MCF 10A (cell line): Measurements from ENCODE around the gene SLC45A3. TPM values are rescaled to one million over a fixed set of nuclear protein-coding genes. Genes with fewer than 3 reads are reported as not detected.

Experiments used
- BruUV-seq: library from RNA; stranded (reverse); fragments of 400-500 nt; replicated peaks from 2 replicates; lab custom pipeline; 2021; lab: Mats Ljungman, UMichigan
- CTCF ChIA-PET: fragments of 300-600 bp; sonication (Branson Sonifier 250); formaldehyde crosslinking; extraction: SDS; loops from one replicate; lab custom pipeline; 2021; ENCODE audit warnings: antibody characterized with exemption, inconsistent platforms; lab: Yijun Ruan, JAX
- POLR2A ChIA-PET: fragments of 300-600, 350-650 bp; sonication (Branson Sonifier 250); formaldehyde crosslinking; extraction: SDS; loops from one replicate; lab custom pipeline; 2020; ENCODE audit warnings: antibody characterized with exemption, inconsistent platforms; lab: Yijun Ruan, JAX
- DNase-seq: peaks from one replicate; pipeline ENCODE4 v3.0.0-alpha.2; 2018; ENCODE audit not compliant: unreplicated experiment
- H3K27ac Mint-ChIP-seq: one replicate; pipeline ENCODE4 v1.8.0; 2022; ENCODE audit warnings: mild to moderate bottlenecking, low read depth, mixed read lengths; ENCODE audit not compliant: unreplicated experiment
- H3K27me3 Mint-ChIP-seq: one replicate; pipeline ENCODE4 v1.8.0; 2022; ENCODE audit warnings: mixed read lengths; ENCODE audit not compliant: insufficient read depth, unreplicated experiment
- H3K36me3 Mint-ChIP-seq: one replicate; pipeline ENCODE4 v1.8.0; 2022; ENCODE audit warnings: mild to moderate bottlenecking, moderate library complexity, mixed read lengths; ENCODE audit not compliant: insufficient read depth, unreplicated experiment
- H3K4me1 Mint-ChIP-seq: one replicate; pipeline ENCODE4 v1.8.0; 2022; ENCODE audit warnings: mixed read lengths; ENCODE audit not compliant: insufficient read depth, unreplicated experiment
- H3K4me3 Mint-ChIP-seq: one replicate; pipeline ENCODE4 v1.8.0; 2022; ENCODE audit warnings: mild to moderate bottlenecking, moderate library complexity, mixed read lengths; ENCODE audit not compliant: unreplicated experiment
- H3K9me3 Mint-ChIP-seq: one replicate; pipeline ENCODE4 v1.8.0; 2022; ENCODE audit warnings: mixed read lengths; ENCODE audit not compliant: unreplicated experiment
- intact Hi-C: fragments of 100-400 bp; cut with micrococcal nuclease; formaldehyde crosslinking; loops from 2 replicates; pipeline ENCODE4 v1.14.1; 2022
- total RNA-seq: library from RNA; stranded (reverse); gene quantifications from 2 replicates; pipeline ENCODE4 v1.2.3, GENCODE V29; 2022
- TF ChIP-seq, protein P1 (sequence below): fragments of 200-600 bp; IDR thresholded peaks from one replicate; pipeline ENCODE4 v1.8.0; 2022; ENCODE audit warnings: antibody characterized with exemption, mild to moderate bottlenecking; ENCODE audit not compliant: unreplicated experiment

The SLC45A3 gene
- total RNA-seq, 1 experiment from 2014 or later = 3.1 TPM

DNA sequence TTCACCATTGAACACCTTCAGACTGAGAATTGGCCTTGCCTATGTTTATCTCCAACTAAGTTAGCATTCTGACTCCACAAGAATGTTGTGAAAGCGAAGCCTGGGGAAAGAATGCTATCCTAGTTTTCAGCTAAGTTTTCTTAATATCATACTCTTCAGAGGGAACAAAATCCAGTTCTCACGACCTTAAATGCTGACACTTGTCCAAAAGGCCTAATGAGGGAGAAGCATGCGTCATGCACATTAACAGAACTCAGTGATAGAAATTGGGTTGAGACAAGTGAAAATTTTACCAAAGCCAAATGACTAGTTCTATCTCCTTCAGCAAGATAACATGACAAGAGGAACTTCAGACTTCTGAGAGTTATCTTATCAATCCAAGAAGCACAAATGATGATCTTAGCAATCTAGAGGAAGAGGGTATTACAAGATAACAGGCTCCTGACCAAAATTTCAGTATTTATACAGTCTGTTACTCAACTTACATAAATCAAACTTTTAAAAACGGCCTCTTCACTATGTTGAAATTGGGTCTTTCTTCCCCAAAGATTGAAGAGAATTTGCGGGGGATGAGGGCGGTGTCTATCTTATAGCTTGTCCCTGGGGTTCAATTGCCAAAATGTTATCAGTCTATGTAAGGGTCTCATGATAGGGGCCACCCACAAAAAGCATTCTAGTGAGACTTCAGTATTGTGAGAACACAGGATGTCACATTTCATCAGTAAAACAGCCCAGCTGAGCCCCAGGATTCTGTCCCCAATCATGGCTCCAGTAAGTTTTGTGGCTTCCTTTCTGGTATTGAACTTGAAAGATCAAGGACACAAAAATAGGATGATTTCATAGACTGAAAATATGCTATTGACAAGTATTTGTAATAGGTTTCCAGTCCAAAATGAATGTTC is 26.5 kb upstream of the SLC45A3 start:
- peak overlapping the region; percentile 42 for H3K27ac Mint-ChIP-seq
- intact Hi-C loops = no loop called here
- peaks cover 20% of the 10 kb centered on the region for H3K4me1 Mint-ChIP-seq
- ChIA-PET POLR2A (interaction anchor here (0.6 to 10.0 kb wide), 9 partner anchors 8 to 202 kb away, joined by 3 to 148 read pairs (median 3); partner anchors contain the start of gene SLC45A3), CTCF (interaction anchor here (0.6 to 10.1 kb wide), 9 partner anchors 9 to 401 kb away, joined by 3 to 592 read pairs (median 4); partner anchors contain the start of gene ELK4)
- no TSS peak for BruUV-seq
- DNase-seq = no peak
- no peaks in the 10 kb centered on the region for H3K9me3 Mint-ChIP-seq
- no peaks in the 10 kb centered on the region for H3K27me3 Mint-ChIP-seq
- TF ChIP-seq, protein P1, sequence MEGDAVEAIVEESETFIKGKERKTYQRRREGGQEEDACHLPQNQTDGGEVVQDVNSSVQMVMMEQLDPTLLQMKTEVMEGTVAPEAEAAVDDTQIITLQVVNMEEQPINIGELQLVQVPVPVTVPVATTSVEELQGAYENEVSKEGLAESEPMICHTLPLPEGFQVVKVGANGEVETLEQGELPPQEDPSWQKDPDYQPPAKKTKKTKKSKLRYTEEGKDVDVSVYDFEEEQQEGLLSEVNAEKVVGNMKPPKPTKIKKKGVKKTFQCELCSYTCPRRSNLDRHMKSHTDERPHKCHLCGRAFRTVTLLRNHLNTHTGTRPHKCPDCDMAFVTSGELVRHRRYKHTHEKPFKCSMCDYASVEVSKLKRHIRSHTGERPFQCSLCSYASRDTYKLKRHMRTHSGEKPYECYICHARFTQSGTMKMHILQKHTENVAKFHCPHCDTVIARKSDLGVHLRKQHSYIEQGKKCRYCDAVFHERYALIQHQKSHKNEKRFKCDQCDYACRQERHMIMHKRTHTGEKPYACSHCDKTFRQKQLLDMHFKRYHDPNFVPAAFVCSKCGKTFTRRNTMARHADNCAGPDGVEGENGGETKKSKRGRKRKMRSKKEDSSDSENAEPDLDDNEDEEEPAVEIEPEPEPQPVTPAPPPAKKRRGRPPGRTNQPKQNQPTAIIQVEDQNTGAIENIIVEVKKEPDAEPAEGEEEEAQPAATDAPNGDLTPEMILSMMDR = no peak
- peaks cover 97% of the 10 kb centered on the region for H3K36me3 Mint-ChIP-seq
- H3K4me3 Mint-ChIP-seq = no peak overlapping the region

DNA sequence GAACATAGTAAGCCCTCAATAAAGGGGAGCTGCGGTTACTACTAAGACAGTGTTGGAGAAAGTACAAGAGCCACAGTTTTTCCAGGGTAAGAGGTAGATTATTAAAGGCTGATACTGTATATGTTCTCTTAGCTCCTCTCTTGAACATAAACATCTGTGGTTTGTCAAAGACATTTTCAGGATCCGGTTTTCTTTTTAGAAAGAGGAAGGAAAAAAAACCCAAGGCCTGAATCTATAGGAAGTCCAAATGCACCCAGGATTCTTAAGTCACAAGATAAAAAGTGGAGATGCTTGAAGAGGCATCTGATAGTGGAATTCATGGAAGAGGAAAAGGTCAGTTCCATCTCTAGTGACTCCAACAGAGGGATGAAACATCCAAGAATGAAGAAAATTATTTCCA is 24.6 kb upstream of the SLC45A3 start:
- no peaks in the 10 kb centered on the region for H3K27me3 Mint-ChIP-seq
- ChIA-PET POLR2A (interaction anchor here (1.2 to 1.4 kb wide), 3 partner anchors 14 to 113 kb away, joined by 3 to 6 read pairs (median 5); no protein-coding TSS in a partner anchor), CTCF (interaction anchor here (0.6 to 2.1 kb wide), 8 partner anchors 9 to 447 kb away, joined by 3 to 15 read pairs (median 3); no protein-coding TSS in a partner anchor)
- no peaks in the 10 kb centered on the region for H3K9me3 Mint-ChIP-seq
- no peak overlapping the region for H3K4me3 Mint-ChIP-seq
- no peak overlapping the region for H3K27ac Mint-ChIP-seq
- TF ChIP-seq, protein P1 = no peak
- DNase-seq = no peak
- peaks cover 84% of the 10 kb centered on the region for H3K36me3 Mint-ChIP-seq
- intact Hi-C loops = no loop called here
- BruUV-seq = no TSS peak
- peaks cover 14% of the 10 kb centered on the region for H3K4me1 Mint-ChIP-seq

DNA sequence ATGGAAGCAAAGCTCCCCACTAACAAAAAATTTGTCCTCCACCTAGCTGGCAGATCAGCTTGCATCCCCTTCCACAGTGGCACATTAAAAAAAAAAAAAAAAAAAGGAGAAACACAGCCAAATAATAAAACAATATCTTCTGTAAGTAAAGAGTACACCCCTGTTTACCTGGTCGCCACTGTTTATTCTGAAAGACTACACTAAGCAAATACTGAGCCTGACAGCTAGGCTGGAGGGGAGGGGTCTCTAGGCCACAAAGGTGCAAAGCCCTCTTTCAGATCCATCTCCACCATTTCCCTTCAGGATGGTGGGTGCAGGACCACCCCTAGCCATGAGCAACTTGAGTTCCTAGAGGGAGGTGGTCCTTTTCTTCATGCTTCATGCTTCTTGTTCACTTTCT is 22.8 kb upstream of the SLC45A3 start:
- POLR2A ChIA-PET = interaction anchor here (0.6 to 1.5 kb wide), 8 partner anchors 9 to 80 kb away, joined by 3 to 4 read pairs (median 3); no protein-coding TSS in a partner anchor

More for the DNA sequence above, 22.8 kb upstream of the SLC45A3 start:
- BruUV-seq = no TSS peak
- Mint-ChIP-seq H3K27me3 (no peaks in the 10 kb centered on the region), H3K9me3 (no peaks in the 10 kb centered on the region), H3K36me3 (peaks cover 72% of the 10 kb centered on the region), H3K4me1 (peaks cover 6% of the 10 kb centered on the region), H3K4me3 (no peak overlapping the region), H3K27ac (peak overlapping the region; percentile 60)
- TF ChIP-seq, protein P1 = no peak
- CTCF ChIA-PET = interaction anchor here (0.6 to 5.8 kb wide), 8 partner anchors 8 to 223 kb away, joined by 3 to 61 read pairs (median 7); no protein-coding TSS in a partner anchor
- no peak for DNase-seq
- intact Hi-C loops = no loop called here
